Central memory CD8-positive, alpha-beta T cell (primary cell): Measurements from ENCODE around the gene ZNF816.
A peak's percentile ranks its signal among the peaks of the same experiment; 100 is the strongest.
"Not testable (repeated sequence)": the region's sequence is repeated elsewhere in the genome, so short reads cannot be mapped to it uniquely, and the experiment has no call there.

ENCODE experiments used
- ATAC-seq: fragments of 150-1000 bp; cut with Tn5 transposase; replicated peaks from 2 replicates; pipeline ENCODE4 v1.10.0; 2022; ENCODE audit warnings: mild to moderate bottlenecking, moderate FRiP score, moderate number of reproducible peaks; ENCODE audit not compliant: poor library complexity, severe bottlenecking; ENCODE audit errors: extremely low read depth
- DNase-seq, 2 donors: peaks; one replicate each; pipeline ENCODE4 v3.0.0; 2021; ENCODE audit warnings: low spot score in 2 of 2
- H3K27ac Mint-ChIP-seq: one replicate; pipeline ENCODE4 v1.8.0; 2022; ENCODE audit warnings: low read depth, mild to moderate bottlenecking, moderate library complexity, mixed read lengths
- H3K27me3 Mint-ChIP-seq: one replicate; pipeline ENCODE4 v1.8.0; 2022; ENCODE audit warnings: mixed read lengths
- H3K36me3 Mint-ChIP-seq: one replicate; pipeline ENCODE4 v1.8.0; 2022; ENCODE audit warnings: mild to moderate bottlenecking, moderate library complexity, mixed read lengths; ENCODE audit not compliant: insufficient read depth
- H3K4me1 Mint-ChIP-seq: one replicate; pipeline ENCODE4 v1.8.0; 2022; ENCODE audit warnings: mixed read lengths
- H3K4me3 Mint-ChIP-seq: one replicate; pipeline ENCODE4 v1.8.0; 2022; ENCODE audit warnings: mild to moderate bottlenecking, moderate library complexity, mixed read lengths
- H3K9me3 Mint-ChIP-seq: one replicate; pipeline ENCODE4 v1.8.0; 2022; ENCODE audit warnings: mixed read lengths

Gene ZNF816

DNA sequence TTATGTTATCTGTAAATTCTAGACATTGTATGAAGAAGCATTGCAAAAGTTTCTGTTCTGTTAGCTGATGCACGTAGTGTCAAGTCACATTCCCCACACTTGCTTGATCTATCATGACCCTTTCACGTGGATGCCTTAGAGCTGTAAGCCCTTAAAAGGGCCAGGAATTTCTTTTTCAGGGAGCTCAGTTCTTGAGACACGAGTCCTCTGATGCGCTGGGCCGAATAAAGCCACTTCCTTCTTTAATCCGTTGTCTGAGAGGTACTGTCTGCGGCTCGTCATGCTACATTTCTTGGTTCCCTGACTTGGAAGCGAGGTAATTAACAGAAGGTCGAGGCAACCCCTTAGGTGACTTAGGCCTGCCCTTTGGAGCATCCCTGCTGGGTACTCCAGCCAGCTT, 5.8 kb downstream of the ZNF816 start:
- H3K4me1 Mint-ChIP-seq = peaks cover 10% of the 10 kb centered on the region
- ATAC-seq = no peak
- H3K4me3 Mint-ChIP-seq = no peak overlapping the region
- no peaks in the 10 kb centered on the region for H3K27me3 Mint-ChIP-seq
- H3K9me3 Mint-ChIP-seq = peaks cover 27% of the 10 kb centered on the region
- peaks cover 38% of the 10 kb centered on the region for H3K36me3 Mint-ChIP-seq
- H3K27ac Mint-ChIP-seq = no peak overlapping the region
- no peak for DNase-seq

DNA sequence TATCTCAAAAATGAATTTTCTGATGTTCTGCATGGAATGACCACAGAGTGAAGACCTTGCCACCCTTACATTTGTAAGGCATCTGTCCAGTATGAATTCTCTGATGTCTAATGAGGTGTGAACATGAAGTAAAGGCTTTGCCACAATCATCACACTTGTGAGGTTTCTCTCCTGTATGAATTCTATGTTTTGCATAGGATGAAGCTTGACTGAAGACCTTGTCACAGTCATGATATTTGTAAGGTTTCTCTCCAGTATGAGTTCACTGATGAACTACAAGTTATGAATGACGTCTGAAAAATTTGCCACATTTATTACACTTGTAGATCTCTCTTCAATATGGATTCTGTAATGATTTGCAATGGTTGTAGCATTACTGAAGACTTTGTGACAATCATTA, 13.3 kb downstream of the ZNF816 start:
- H3K4me3 Mint-ChIP-seq = no peak overlapping the region
- ATAC-seq = no peak
- no peak overlapping the region for H3K27ac Mint-ChIP-seq
- no peaks in the 10 kb centered on the region for H3K4me1 Mint-ChIP-seq
- H3K36me3 Mint-ChIP-seq = peaks cover 27% of the 10 kb centered on the region
- DNase-seq = no peak
- H3K27me3 Mint-ChIP-seq = no peaks in the 10 kb centered on the region
- H3K9me3 Mint-ChIP-seq = peaks cover 19% of the 10 kb centered on the region

DNA sequence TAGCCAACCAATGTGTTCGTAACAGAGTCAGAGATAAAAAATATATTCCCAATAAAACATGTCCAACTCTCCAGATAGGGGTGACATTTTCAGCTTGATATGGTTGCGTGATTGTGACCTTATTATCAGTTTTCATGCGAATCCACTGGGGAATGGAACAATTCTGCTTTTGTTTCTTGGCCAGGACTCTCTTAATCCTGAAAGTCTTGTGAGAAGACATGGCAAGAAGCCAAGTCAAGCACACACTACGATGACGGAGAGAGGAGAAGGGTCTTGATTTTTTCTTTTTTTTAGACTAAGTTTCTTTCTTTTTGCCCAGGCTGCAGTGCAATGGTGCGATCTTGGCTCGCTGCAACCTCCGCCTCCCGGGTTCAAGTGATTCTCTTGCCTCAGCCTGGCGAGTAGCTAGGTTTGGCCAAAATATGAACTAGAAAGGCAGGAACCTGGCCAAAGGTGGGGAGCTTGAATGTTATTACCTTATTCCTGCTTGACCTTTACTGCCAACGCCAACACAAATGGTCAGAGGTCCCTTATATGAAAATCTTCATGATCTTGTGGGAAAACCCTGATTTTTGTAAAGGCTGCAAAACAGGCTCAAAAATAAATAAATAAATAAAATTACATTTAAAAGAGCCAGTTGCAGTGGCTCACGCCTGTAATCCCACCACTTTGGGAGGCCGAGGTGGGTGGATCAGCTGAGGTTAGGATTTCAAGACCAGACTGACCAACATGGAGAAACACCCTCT, 14.5 kb downstream of the ZNF816 start:
- no peaks in the 10 kb centered on the region for H3K27me3 Mint-ChIP-seq
- peaks cover 24% of the 10 kb centered on the region for H3K36me3 Mint-ChIP-seq
- peaks cover 19% of the 10 kb centered on the region for H3K9me3 Mint-ChIP-seq

DNA sequence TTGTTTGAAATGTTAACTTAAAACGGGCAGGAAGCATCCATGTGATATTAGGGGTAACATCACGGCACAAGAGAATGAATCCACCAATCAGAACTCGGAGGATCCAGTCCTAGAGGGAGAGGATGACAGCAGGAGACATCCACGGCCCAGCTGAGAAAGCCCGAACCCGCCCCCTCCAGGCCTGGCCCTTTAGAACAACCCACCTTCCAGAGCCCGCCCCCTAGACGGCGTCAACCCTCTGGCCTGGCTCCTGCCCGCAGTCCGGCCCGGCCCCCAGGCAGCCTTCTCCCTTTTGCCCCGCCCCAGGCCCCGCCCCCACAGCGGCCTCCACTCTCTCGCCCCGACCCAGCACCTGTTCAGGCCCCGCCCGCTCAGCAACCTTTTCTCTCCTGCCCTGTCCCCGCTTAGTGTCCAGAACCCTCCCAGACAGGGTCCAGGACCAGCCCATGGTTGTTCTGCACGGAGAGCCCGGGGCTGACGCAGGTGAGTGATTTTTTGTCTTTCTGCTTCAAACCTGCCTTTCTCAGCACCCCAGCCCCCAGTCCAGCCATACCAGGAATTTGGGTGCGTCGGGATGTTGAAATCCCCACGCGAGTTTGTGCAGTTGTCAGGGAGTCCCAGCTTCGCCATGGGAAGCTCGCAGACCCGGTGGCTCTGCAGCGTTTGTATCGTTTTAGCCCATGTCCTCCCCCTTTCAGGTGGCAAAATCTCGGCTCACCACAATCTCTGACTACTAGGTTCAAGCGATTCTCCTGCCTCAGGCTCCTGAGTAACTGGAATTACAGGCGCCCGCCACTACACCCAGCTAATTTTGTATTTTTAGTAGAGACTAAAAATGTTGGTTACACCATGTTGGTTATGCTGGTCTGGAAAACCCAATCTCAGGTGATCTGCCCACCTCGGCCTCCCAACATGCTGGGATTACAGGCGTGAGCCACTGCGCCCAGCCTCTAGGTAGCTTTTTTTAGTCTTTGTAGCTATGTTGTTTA, 16.1 kb downstream of the ZNF816 start:
- DNase-seq = no peak
- H3K27ac Mint-ChIP-seq = no peak overlapping the region
- peaks cover 8% of the 10 kb centered on the region for H3K4me1 Mint-ChIP-seq
- H3K4me3 Mint-ChIP-seq = no peak overlapping the region
- no peak for ATAC-seq
- H3K9me3 Mint-ChIP-seq = peaks cover 12% of the 10 kb centered on the region
- H3K27me3 Mint-ChIP-seq = no peaks in the 10 kb centered on the region
- H3K36me3 Mint-ChIP-seq = peaks cover 16% of the 10 kb centered on the region

More for the DNA sequence above, 14.5 kb downstream of the ZNF816 start:
- ATAC-seq (no peak), DNase-seq (no peak)
- H3K4me1 Mint-ChIP-seq = no peaks in the 10 kb centered on the region
- H3K27ac Mint-ChIP-seq = no peak overlapping the region
- no peak overlapping the region for H3K4me3 Mint-ChIP-seq

DNA sequence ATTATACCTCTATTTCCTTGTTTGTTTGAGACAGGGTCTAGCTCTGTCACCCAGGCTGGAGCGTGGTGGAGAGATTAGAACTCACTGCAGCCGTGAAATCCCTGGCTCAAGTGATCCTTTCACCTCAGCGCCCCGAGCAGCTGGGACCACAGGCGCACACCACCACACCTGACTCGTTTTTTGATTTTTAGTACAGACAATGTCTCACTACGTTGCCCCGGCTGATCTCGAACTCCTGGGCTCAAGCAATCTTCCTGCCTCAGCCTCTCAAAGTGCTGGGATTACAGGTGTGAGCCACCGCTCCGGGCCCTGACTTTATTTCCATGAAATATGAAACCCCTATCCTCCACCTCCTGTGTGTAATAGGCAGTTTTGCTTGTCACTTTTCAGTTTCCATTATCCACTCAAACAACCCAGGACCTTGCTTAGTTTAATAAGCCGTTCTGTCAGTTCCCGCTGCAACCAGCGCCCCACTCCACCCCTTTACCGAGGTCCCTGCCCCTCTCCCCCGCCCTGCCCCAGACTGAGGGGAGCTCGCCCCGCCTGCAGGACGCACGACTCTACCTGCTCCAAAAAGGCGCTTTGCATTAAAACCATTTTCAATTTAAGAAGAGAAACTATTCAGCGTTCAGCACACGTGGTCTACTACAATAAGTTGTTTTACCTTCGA, 16.9 kb downstream of the ZNF816 start:
- Mint-ChIP-seq H3K27me3 (no peaks in the 10 kb centered on the region), H3K9me3 (peaks cover 8% of the 10 kb centered on the region), H3K36me3 (peaks cover 11% of the 10 kb centered on the region), H3K27ac (no peak overlapping the region), H3K4me3 (no peak overlapping the region), H3K4me1 (peaks cover 14% of the 10 kb centered on the region)
- DNase-seq = no peak
- no peak for ATAC-seq

DNA sequence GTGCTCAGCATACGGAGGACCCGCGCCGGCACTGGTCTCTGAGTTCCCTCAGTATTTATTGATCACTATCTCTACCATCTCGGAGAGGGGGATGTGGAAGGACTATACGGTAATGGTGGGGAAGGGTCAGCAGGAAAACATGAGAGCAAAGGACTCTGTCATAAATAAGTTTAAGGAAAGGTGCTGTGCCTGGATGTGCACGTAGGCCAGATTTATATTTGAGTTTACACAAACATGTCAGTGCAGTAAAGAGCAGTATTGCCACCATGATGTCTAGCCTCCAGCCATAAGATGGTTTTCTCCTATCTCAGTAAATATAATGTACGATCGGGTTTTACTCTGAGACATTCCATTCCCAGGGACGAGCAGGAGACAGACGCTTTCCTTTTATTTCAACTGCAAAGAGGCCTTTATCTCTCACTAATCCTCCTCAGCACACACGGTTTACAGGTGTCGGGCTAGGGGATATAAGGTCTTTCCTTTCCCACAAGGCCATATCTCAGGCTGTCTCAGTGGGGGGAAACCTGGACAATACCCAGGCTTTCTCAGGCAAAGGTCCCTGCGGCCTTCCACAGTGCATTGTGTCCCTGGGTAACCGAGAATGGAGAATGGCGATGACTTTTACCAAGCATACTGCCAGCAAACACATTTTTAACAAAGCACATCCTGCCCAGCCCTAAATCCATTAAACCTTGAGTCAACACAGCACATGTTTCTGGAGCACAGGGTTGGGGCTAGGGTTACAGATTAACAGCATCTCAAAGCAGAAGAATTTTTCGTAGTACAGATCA, 17.8 kb downstream of the ZNF816 start:
- not testable (repeated sequence) for H3K27ac Mint-ChIP-seq, H3K27me3 Mint-ChIP-seq, ATAC-seq, H3K9me3 Mint-ChIP-seq, H3K36me3 Mint-ChIP-seq, H3K4me3 Mint-ChIP-seq, DNase-seq
- peaks cover 14% of the 10 kb centered on the region for H3K4me1 Mint-ChIP-seq

DNA sequence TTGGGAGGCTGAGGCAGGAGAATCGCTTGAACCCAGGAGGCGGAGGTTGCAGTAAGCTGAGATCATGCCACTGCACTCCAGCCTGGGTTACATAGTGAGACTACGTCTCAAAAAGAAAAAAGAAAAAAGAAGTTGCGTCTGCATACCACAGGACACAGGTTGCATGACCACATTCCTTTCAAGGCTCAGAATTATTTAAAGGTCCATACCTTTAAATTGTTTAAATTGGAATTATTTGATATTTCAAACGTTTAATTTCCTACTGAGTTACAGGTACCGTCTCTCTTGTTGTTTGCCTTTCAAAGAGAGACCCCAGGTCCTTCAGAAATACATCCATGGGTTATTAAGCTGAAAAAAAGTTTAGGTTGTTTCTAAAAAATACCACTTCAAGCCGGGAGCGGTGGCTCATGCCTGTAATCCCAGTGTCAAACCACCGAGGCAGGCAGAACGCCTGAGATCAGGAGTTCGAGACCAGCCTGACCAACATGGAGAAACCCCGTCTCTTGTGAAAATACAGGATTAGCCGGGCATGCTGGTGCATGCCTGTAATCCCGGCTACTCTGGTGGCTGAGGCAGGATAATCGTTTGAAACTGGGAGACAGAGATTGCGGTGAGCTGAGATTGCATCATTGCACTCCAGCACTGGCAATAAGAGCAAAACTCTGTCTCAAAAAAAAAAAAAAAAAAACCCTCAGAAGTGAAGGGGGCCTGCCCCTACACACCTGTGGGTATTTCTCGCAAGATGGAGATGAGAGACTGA, 18.6 kb downstream of the ZNF816 start:
- no peaks in the 10 kb centered on the region for H3K9me3 Mint-ChIP-seq
- peaks cover 9% of the 10 kb centered on the region for H3K36me3 Mint-ChIP-seq
- H3K4me3 Mint-ChIP-seq = no peak overlapping the region
- ATAC-seq (no peak), DNase-seq (no peak)
- H3K27ac Mint-ChIP-seq = no peak overlapping the region
- H3K4me1 Mint-ChIP-seq = peaks cover 18% of the 10 kb centered on the region
- H3K27me3 Mint-ChIP-seq = no peaks in the 10 kb centered on the region

DNA sequence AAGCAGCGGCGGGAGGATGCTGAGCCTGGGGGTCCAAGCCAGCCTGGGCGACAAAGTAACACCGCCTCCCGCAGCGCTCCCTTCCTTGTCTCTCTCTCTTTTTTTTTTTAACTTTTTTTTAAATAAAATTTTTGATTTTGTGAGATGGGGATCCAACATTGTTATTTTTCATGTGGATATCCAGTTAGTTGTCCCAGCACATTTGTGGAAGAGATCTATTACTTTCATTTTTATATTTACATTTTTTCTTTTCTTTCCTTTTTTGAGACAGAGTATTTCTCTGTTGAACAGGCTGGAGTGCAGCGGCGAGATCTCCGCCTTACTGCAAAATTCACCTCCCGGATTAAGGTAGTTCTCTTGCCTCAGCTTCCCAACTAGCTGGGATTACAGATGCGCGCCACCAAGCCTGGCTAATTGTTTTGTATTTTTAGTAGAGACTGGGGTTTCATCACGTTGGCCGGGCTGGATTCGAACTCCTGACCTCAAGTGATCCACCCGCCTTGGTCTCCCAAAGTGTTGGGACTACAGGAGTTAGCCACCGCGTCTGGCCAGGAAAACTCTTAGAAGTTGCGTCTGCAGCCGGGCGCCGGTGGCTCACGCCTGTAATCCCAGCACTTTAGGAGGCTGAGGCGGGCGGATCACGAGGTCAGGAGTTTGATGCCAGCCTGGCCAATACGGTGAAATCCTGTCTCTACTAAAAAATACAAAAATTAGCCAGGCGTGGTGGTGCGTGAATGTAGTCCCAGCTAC, 19.4 kb downstream of the ZNF816 start:
- H3K9me3 Mint-ChIP-seq = no peaks in the 10 kb centered on the region
- peaks cover 25% of the 10 kb centered on the region for H3K4me1 Mint-ChIP-seq

DNA sequence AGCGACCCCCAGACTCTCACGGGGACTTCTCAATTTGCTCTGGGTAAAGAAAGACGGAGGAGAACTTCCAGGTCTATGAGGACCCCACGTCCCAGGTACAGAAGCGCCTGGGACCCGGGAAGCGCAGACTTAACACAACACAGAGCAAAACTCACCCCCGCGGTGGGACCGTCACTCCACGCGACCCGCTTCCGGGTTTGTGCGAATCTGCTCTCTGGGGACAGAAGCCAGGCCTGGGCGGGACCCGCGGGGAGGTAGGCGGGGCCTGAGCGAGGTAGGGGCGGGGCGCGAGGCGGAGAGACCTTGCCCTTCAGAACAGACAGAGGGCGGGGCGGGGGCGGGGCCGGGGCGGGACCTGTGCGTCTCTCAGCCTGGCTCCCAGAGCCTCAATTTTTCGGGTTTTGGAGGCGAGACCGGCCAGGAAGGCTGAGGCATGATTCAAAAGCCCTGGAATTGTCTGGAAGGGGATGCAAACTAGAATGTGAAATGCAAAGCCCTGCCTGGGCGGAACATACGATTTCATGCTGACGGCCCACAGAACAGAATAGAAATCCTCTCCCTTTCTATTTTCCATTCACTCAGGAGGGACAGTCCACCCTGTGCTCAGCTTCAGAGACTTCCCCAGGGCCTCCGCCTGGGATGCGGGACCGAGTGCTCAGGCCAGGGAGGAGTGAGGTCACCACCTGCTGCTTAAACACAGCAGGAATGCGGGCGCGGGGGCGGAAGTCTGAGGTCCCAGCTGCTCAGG, 20.1 kb downstream of the ZNF816 start:
- DNase-seq (peak; percentile 97 to 99), ATAC-seq (peak; percentile 98)
- peak overlapping the region; percentile 93 for H3K4me3 Mint-ChIP-seq
- no peaks in the 10 kb centered on the region for H3K27me3 Mint-ChIP-seq
- no peaks in the 10 kb centered on the region for H3K9me3 Mint-ChIP-seq
- peaks cover 9% of the 10 kb centered on the region for H3K36me3 Mint-ChIP-seq
- H3K4me1 Mint-ChIP-seq = peaks cover 25% of the 10 kb centered on the region
- peak overlapping the region; percentile 90 for H3K27ac Mint-ChIP-seq

More for the DNA sequence above, 19.4 kb downstream of the ZNF816 start:
- ATAC-seq (no peak), DNase-seq (no peak)
- Mint-ChIP-seq H3K36me3 (peaks cover 9% of the 10 kb centered on the region), H3K4me3 (peak overlapping the region; percentile 93), H3K27me3 (no peaks in the 10 kb centered on the region), H3K27ac (peak overlapping the region; percentile 90)

DNA sequence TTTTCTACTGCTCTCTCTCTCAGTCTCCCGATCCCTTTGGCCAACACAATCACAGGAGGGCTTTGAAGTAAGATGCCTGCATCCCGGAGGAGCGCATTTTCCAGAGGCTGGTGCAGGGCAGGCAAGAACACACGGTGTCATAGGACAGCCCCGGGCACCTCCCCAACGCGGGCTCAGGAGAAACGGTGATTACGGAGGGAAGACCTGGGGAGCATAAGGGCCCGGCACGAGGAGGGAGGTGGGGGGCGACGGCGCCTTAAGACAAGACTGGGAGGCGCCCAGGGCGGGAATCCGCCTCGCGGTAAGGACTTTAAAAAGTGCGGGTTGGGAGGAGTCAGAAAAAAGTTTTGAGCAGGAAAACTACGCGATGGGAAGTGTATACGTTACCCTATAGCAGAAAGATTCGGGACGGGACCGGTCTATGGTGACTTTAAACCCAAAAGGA, 20.7 kb downstream of the ZNF816 start:
- Mint-ChIP-seq H3K36me3 (peaks cover 9% of the 10 kb centered on the region), H3K27me3 (no peaks in the 10 kb centered on the region), H3K9me3 (no peaks in the 10 kb centered on the region), H3K4me3 (peak overlapping the region; percentile 93), H3K27ac (peak overlapping the region; percentile 90), H3K4me1 (peaks cover 25% of the 10 kb centered on the region)
- ATAC-seq = peak; percentile 37
- no peak for DNase-seq
